HEK293 (cell line): ENCODE measurements around the gene GTSF1L.

Experiments
- CTCF ChIP-seq: fragments of 450-650 bp; formaldehyde crosslinking; IDR thresholded peaks from 2 replicates; pipeline ENCODE4 v1.5.1; 2016; ENCODE audit warnings: missing biosample characterization, missing genetic modification characterization
- ELK4 ChIP-seq: IDR thresholded peaks from 2 replicates; pipeline ENCODE4 v1.6.1; 2011; ENCODE audit warnings: mild to moderate bottlenecking, low read depth, low read length, borderline replicate concordance
- KLF16 ChIP-seq: fragments of 450-650 bp; formaldehyde crosslinking; IDR thresholded peaks from 2 replicates; pipeline ENCODE4 v1.5.1; 2017; ENCODE audit warnings: missing biosample characterization, missing genetic modification characterization
- KLF8 ChIP-seq: fragments of 450-650 bp; formaldehyde crosslinking; IDR thresholded peaks from 2 replicates; pipeline ENCODE4 v1.5.1; 2016; ENCODE audit warnings: missing biosample characterization, missing genetic modification characterization
- PRDM1 ChIP-seq: fragments of 450-650 bp; formaldehyde crosslinking; IDR thresholded peaks from 2 replicates; pipeline ENCODE4; 2016; ENCODE audit warnings: missing biosample characterization, missing genetic modification characterization
- RBAK ChIP-seq: fragments of 450-650 bp; formaldehyde crosslinking; IDR thresholded peaks from 2 replicates; pipeline ENCODE4 v1.5.1; 2016; ENCODE audit warnings: missing biosample characterization, missing genetic modification characterization
- ZBTB11 ChIP-seq: fragments of 450-650 bp; formaldehyde crosslinking; conservative IDR thresholded peaks from 2 replicates; pipeline ENCODE4 v1.5.1; 2016; ENCODE audit warnings: low read depth, missing biosample characterization, missing genetic modification characterization
- ZNF112 ChIP-seq: fragments of 450-650 bp; formaldehyde crosslinking; IDR thresholded peaks from 2 replicates; pipeline ENCODE4 v1.5.0; 2017; ENCODE audit warnings: missing biosample characterization, missing genetic modification characterization
- ZNF274 ChIP-seq, 2 experiments: fragments of 200-500 bp in 1 of 2; fragments of 450-650 bp in 1 of 2; sonication (Bioruptor generic) in 1 of 2; formaldehyde crosslinking in 1 of 2; IDR thresholded peaks; 2 replicates each; pipeline versions ENCODE4 v1.5.1 to v1.6.1; 2014 to 2016; ENCODE audit warnings: borderline replicate concordance in 1 of 2, inconsistent platforms in 1 of 2, low read length in 1 of 2, missing biosample characterization in 1 of 2, missing genetic modification characterization in 1 of 2
- ZNF701 ChIP-seq: fragments of 450-650 bp; formaldehyde crosslinking; IDR thresholded peaks from 2 replicates; pipeline ENCODE4 v1.5.1; 2016; ENCODE audit warnings: missing biosample characterization, missing genetic modification characterization

GRCh38 chr20:43691928-43692524 is 34.8 kb downstream of the GTSF1L start:
- TF ChIP-seq CTCF (tag by site-specific recombination) (0 out of 2 replicates have a peak, but pooled peaks have one; percentile 16), KLF8 (tag by site-specific recombination) (no peak), ZBTB11 (tag by site-specific recombination) (no peak), ELK4 (no peak), ZNF274 (IDR thresholded peaks at IDR 0.05; ENCODE audit: low read length) (no peak), ZNF274 (tag by site-specific recombination; IDR thresholded peaks at IDR 0.05; ENCODE audit: borderline replicate concordance) (no peak), ZNF112 (no peak), PRDM1 (tag by site-specific recombination) (no peak), ZNF701 (no peak), KLF16 (tag by site-specific recombination) (no peak), RBAK (tag by site-specific recombination) (no peak)
